HG03060 (cell line): ENCODE results near the gene TTYH1.

ENCODE experiments used
- ATAC-seq: cut with Tn5 transposase; IDR thresholded peaks from one replicate; pipeline ENCODE4 v1.9.1; 2021; ENCODE audit warnings: low read depth, moderate number of reproducible peaks; ENCODE audit not compliant: unreplicated experiment

The TTYH1 gene

DNA sequence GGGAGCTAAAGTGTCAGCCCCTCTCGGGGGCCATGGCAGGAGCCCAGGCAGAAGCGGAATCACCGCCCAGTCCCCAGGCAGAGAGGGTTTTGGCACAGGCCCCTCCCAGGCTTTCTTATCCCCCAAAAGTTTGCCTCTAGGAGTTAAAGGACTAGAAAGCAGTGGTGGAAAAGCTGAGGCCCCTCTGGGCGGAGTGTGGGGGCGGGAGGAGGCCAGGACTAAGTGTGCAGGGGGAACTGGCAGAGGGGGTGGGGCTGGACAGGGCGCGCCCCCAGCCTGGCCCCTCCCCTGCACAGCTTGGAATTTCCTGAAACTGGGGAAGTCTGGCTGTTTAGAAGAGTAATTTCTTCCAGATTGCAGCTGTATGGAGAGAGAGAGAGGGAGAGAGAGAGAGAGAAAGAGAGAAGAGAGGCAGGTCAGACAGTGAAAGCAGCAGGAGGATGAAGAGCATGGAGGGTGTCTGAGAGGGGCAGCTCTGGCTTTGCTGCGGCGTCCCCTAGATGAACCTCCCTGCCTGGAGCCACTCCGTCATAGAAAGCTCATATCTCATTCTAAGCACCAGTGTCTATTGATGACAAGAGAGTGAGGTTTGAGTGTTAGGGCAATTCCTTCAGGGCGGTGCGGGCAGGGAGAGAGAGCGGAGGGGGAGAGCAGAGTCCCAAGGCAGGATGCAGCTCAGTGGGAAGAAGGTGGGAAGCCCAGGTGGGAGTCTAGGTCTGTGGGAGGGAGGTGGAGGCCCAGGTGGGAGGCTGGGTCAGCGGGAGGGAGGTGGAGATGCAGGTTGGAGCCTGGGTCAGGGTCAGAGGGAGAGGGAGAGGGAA, 58.0 kb downstream of the TTYH1 start, which contains the start of gene CDC42EP5:
TSS of gene CDC42EP5 (minus strand) at position 226 of the 821 bp plus-strand sequence. CDS start 7,749 bp downstream, outside the sequence.
- ATAC-seq = no peak

DNA sequence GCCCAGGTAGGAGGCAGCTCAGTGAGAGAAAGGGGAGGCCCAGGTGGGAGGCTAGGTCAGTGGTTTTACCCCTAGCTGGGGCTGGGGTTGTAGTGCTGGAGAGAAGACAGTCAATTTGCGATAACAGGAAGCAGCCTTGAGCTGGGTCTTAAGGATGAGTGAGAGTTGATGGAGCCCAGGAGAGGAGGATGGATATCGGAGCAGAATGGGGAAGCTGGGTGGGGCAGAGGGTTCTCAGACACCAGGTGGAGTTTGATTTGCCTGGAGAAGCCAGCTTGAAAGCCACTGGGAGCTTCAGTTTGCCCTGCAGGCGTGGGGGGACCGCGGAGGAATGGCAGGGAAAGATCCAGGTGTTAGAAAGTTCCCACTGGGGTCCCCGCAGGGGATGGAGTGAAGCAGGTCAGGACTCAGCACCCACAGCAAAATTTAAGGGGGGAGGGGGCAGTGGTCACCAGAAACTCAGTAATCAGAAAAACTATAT, 58.7 kb downstream of the TTYH1 start:
- no peak for ATAC-seq

GRCh38 chr19:54475706-54476105, 60.4 kb downstream of the TTYH1 start:
- no peak for ATAC-seq

DNA sequence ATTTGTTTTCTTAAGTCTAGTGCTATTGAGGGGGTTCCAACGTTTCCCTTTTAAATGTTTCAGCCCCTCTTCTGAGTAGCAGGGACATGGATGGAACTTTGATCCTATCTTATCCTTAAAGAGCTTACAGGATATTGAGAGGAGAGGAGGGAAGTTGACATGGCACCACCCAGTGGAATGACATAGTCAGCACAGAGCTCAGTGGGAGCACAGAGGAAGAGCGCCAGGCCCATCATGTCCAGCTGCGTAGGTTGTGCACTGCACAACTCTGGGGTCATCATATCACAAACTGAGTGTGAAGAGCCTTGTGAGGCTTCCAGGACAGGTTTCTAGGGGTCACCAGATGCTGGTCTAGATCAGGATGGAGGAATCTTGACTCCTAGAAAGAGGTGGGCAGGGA, 62.4 kb downstream of the TTYH1 start:
- no peak for ATAC-seq

DNA sequence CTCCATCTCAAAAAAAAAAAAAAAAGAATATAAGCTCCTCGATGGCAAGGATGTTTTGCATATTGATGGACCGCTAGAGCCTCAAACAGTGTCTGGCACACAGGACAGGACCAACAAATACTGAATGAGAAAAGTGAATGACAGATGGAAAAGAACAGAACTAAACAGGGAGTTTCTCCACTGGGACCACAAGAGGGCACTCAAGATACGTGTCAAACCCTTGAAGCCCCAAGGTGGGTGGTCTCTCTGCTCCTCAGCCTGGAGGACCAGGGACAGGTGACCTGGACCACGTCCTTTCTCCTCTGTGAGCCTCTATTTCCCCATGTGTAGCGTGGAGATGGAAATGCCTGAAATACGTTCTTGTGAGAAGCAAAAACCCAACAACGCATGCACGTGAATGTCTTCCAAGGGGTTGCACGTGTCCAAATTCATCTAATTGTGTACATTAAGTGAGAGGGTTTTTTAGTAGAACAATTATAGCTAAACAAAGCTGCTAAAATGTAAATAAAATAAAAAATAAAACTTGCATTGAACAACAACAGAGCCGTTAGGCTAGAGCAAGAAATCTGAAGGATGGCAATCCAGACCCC, 63.5 kb downstream of the TTYH1 start:
- no peak for ATAC-seq

GRCh38 chr19:54480051-54480450, 64.8 kb downstream of the TTYH1 start:
- no peak for ATAC-seq

GRCh38 chr19:54481326-54481930, 66.2 kb downstream of the TTYH1 start:
- no peak for ATAC-seq

GRCh38 chr19:54482889-54483288, 67.6 kb downstream of the TTYH1 start:
- ATAC-seq = no peak

DNA sequence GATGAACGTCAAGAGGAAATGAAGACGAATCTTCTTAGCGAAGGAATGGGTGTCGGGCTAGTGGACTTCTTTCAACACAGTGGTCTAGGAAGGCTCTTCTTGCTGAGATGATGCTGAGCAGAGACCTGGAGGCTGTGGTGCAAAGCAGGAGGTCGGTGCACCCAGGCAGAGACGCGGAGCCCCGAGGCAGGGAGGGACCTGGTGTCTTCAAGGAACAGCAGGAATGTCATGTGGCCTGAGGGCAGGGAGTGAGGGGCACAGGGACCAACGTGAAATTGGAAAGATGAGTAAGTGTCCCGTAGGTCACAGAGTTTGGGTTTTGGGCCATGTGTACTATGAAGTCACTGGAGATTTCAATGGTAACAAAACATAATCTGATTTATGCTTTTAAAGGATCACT, 69.2 kb downstream of the TTYH1 start:
- ATAC-seq = no peak

GRCh38 chr19:54485851-54486250, 70.6 kb downstream of the TTYH1 start:
- ATAC-seq = no peak
